PC-3 (cell line): ENCODE results near the gene RCAN2. TPM values are rescaled to one million over a fixed set of nuclear protein-coding genes. Genes with fewer than 3 reads are reported as not detected.

Source experiments
- ATAC-seq: fragments of 200-7000 bp; cut with Tn5 transposase; 2 replicates; pipeline ENCODE4 v1.9.1; 2020; ENCODE audit warnings: mild to moderate bottlenecking, moderate library complexity
- BruUV-seq: library from RNA; stranded (reverse); fragments of 400-500 nt; replicated peaks from 2 replicates; lab custom pipeline; 2021; lab: Mats Ljungman, UMichigan
- CTCF ChIA-PET: fragments of 300-600 bp; sonication (Branson Sonifier 250); formaldehyde crosslinking; loops from one replicate; lab custom pipeline; 2022; ENCODE audit warnings: antibody characterized with exemption; lab: Charles Lee
- POLR2A ChIA-PET: fragments of 300-600 bp; sonication (Branson Sonifier 250); formaldehyde crosslinking; loops from one replicate; lab custom pipeline; 2022; ENCODE audit warnings: antibody characterized with exemption; ENCODE audit not compliant: unreplicated experiment; lab: Charles Lee
- DNase-seq: peaks from one replicate; pipeline ENCODE4 v3.0.0-alpha.2; 2015
- H2AFZ ChIP-seq: fragments of 300-600 bp; sonication (generic); 2 replicates; pipeline ENCODE4 v1.6.0; 2016; ENCODE audit warnings: antibody characterized with exemption, low read length
- H3F3A ChIP-seq: fragments of 300-600 bp; sonication (generic); one replicate; pipeline ENCODE4 v1.6.0; 2017; ENCODE audit warnings: antibody characterized with exemption, low read length, control low read depth, mild to moderate bottlenecking; ENCODE audit not compliant: unreplicated experiment
- H3K27ac ChIP-seq: fragments of 300-600 bp; sonication (generic); 2 replicates; pipeline ENCODE4 v1.5.1; 2016; ENCODE audit warnings: mild to moderate bottlenecking, low read length
- H3K27me3 ChIP-seq: fragments of 300-600 bp; sonication (generic); 2 replicates; pipeline ENCODE4 v1.6.1; 2016; ENCODE audit warnings: low read length, mixed read lengths
- H3K36me3 ChIP-seq: fragments of 300-600 bp; sonication (generic); 2 replicates; pipeline ENCODE4 v1.6.1; 2016; ENCODE audit warnings: low read depth, mixed run types, low read length, mixed read lengths
- H3K4me1 ChIP-seq: fragments of 300-600 bp; sonication (generic); 2 replicates; pipeline ENCODE4 v1.5.1; 2016; ENCODE audit warnings: low read length; ENCODE audit not compliant: insufficient read depth
- H3K4me2 ChIP-seq: fragments of 300-600 bp; sonication (generic); 2 replicates; pipeline ENCODE4 v1.6.0; 2016; ENCODE audit warnings: low read length
- H3K4me3 ChIP-seq: fragments of 300-600 bp; sonication (generic); 2 replicates; pipeline ENCODE4 v1.5.1; 2016; ENCODE audit warnings: mild to moderate bottlenecking, low read length, mixed read lengths
- H3K79me2 ChIP-seq: fragments of 300-600 bp; sonication (generic); 2 replicates; pipeline ENCODE4 v1.6.1; 2017; ENCODE audit warnings: low read length, mixed read lengths
- H3K9ac ChIP-seq: fragments of 300-600 bp; sonication (generic); 2 replicates; pipeline ENCODE4 v1.6.0; 2016; ENCODE audit warnings: mild to moderate bottlenecking, low read length
- H3K9me2 ChIP-seq: fragments of 300-600 bp; sonication (generic); replicated peaks from 2 replicates; pipeline ENCODE4 v1.6.1; 2016; ENCODE audit warnings: mixed run types, low read length, mixed read lengths
- H3K9me3 ChIP-seq: fragments of 300-600 bp; sonication (generic); 2 replicates; pipeline ENCODE4 v1.6.1; 2016; ENCODE audit warnings: low read length, mixed read lengths
- H4K20me1 ChIP-seq: fragments of 300-600 bp; sonication (generic); 2 replicates; pipeline ENCODE4 v1.6.1; 2016; ENCODE audit warnings: low read length, mixed read lengths
- CTCF ChIP-seq: fragments of 300-600 bp; sonication (generic); conservative IDR thresholded peaks from 2 replicates; pipeline ENCODE4 v1.5.1; 2017; ENCODE audit warnings: antibody characterized with exemption, low read depth, mild to moderate bottlenecking, low read length
- EZH2 ChIP-seq: fragments of 300-600 bp; sonication (generic); IDR thresholded peaks from one replicate; pipeline ENCODE4 v1.6.1; 2017; ENCODE audit warnings: antibody characterized with exemption, mild to moderate bottlenecking, low read length; ENCODE audit not compliant: unreplicated experiment
- EZH2phosphoT487 ChIP-seq: fragments of 300-600 bp; sonication (generic); IDR thresholded peaks from 2 replicates; pipeline ENCODE4 v1.6.1; 2018; ENCODE audit warnings: mild to moderate bottlenecking, antibody characterized with exemption, low read length, borderline replicate concordance
- intact Hi-C: fragments of 100-400 bp; cut with micrococcal nuclease; formaldehyde crosslinking; loops from 2 replicates; pipeline ENCODE4 v1.9.0; 2023
- total RNA-seq: library from RNA; depleted of rRNA; stranded (reverse); fragments of >200 nt; gene quantifications from 2 replicates; pipeline ENCODE4 v1.2.3, GENCODE V29; 2014; rRNA removed

RCAN2 gene
- total RNA-seq, 1 experiment from 2014 or later, result not detected

- ATAC-seq (no peak), DNase-seq (no peak)
- no peaks in the 10 kb centered on the region for H3K9me3 ChIP-seq
- no peaks in the 10 kb centered on the region for H3F3A ChIP-seq
- no peaks in the 10 kb centered on the region for H3K36me3 ChIP-seq
- ChIA-PET CTCF (no interaction called here), POLR2A (no interaction called here)
- TF ChIP-seq CTCF (no peak), EZH2 (no peak)
- H3K9me2 ChIP-seq, result no peaks in the 10 kb centered on the region
- H2AFZ ChIP-seq, result no peak overlapping the region
- H3K4me2 ChIP-seq, result no peak overlapping the region
- no peaks in the 10 kb centered on the region for H4K20me1 ChIP-seq
- H3K4me1 ChIP-seq, result no peaks in the 10 kb centered on the region; the same call in 1 of the 2 replicates
- intact Hi-C loops, result no loop called here
- H3K27ac ChIP-seq, result no peak overlapping the region
- peaks cover 94% of the 10 kb centered on the region for H3K27me3 ChIP-seq
- no peak overlapping the region for H3K9ac ChIP-seq
- no peaks in the 10 kb centered on the region for H3K79me2 ChIP-seq
- no peak overlapping the region for H3K4me3 ChIP-seq
- no TSS peak for BruUV-seq
Measured at GRCh38 chr6:46175446-46175845, 315.8 kb downstream of the RCAN2 start.

DNA sequence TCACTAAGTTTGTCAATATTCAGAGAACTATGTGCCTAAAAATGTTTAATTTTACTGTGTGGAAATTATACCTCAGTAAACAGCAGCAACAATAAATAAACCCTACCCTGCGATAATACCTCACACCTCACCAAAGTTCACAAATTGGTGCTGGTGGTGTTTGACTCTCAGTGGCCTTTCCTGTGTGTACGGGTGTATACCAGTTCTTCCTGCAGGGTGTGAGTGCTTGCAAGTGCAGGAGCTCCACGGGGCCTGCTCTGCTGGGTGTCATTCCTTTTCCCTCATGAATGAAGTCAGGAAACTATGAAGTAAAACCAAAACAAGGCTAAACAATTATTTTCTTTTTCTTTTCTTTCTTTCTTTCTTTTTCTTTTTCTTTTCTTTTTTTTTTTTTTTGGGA is 316.3 kb downstream of the RCAN2 start:
- Histone ChIP-seq H2AFZ (no peak overlapping the region), H3K79me2 (no peaks in the 10 kb centered on the region), H3F3A (no peaks in the 10 kb centered on the region), H3K4me3 (no peak overlapping the region), H3K27me3 (peaks cover 94% of the 10 kb centered on the region), H3K9me2 (no peaks in the 10 kb centered on the region), H3K4me1 (no peaks in the 10 kb centered on the region; the same call in 1 of the 2 replicates), H4K20me1 (no peaks in the 10 kb centered on the region), H3K9ac (no peak overlapping the region), H3K9me3 (no peaks in the 10 kb centered on the region), H3K27ac (no peak overlapping the region), H3K36me3 (no peaks in the 10 kb centered on the region), H3K4me2 (no peak overlapping the region)
- ChIA-PET CTCF (no interaction called here), POLR2A (no interaction called here)
- BruUV-seq, result no TSS peak
- ATAC-seq (no peak), DNase-seq (no peak)
- intact Hi-C loops, result no loop called here
- TF ChIP-seq EZH2phosphoT487 (no peak), EZH2 (no peak), CTCF (no peak)

GRCh38 chr6:46172176-46172575 is 319.1 kb downstream of the RCAN2 start:
- CTCF ChIA-PET, result no interaction called here
- ATAC-seq, result no peak
- no peaks in the 10 kb centered on the region for H3K79me2 ChIP-seq

More at GRCh38 chr6:46172176-46172575, 319.1 kb downstream of the RCAN2 start:
- H3K9ac ChIP-seq, result no peak overlapping the region
- no peak overlapping the region for H2AFZ ChIP-seq
- no peaks in the 10 kb centered on the region for H3K36me3 ChIP-seq
- no peaks in the 10 kb centered on the region for H3K9me3 ChIP-seq
- H3F3A ChIP-seq, result no peaks in the 10 kb centered on the region
- no peaks in the 10 kb centered on the region for H4K20me1 ChIP-seq
- POLR2A ChIA-PET, result no interaction called here
- no peak overlapping the region for H3K27ac ChIP-seq
- no peak for DNase-seq
- TF ChIP-seq EZH2 (no peak), EZH2phosphoT487 (no peak), CTCF (no peak)
- no peaks in the 10 kb centered on the region for H3K9me2 ChIP-seq
- H3K27me3 ChIP-seq, result peaks cover 95% of the 10 kb centered on the region
- no peak overlapping the region for H3K4me2 ChIP-seq
- intact Hi-C loops, result no loop called here
- no peaks in the 10 kb centered on the region; the same call in 1 of the 2 replicates for H3K4me1 ChIP-seq
- no TSS peak for BruUV-seq
- no peak overlapping the region for H3K4me3 ChIP-seq

Other genes starting within 250 kb of the RCAN2 start
- gene CYP39A1, start 161.4 kb upstream of the RCAN2 start, total RNA-seq, result 0.66 and 1.2 TPM in 2 replicates
- gene SLC25A27, start 161.5 kb upstream of the RCAN2 start, total RNA-seq, result 3.8 and 13.6 TPM in 2 replicates
- gene TDRD6, start 196.4 kb upstream of the RCAN2 start, total RNA-seq, result 0.07 TPM in 1 of 2 replicates, not detected in the other
- 1.8 and 2.9 TPM in 2 replicates for gene PLA2G7, start 243.9 kb upstream of the RCAN2 start, total RNA-seq